Activated CD4-positive, CD25-positive, alpha-beta regulatory T cell treated with anti-CD3 and anti-CD28 coated beads, Interleukin-2, amount 50 U/mL, for 24 hours (primary cell): ENCODE measurements around the gene SPECC1.
"Not testable (repeated sequence)": the region's sequence is repeated elsewhere in the genome, so short reads cannot be mapped to it uniquely, and the experiment has no call there.

Experiments
- ATAC-seq, 2 donors: fragments of 150-1000 bp; cut with Tn5 transposase; one replicate each; pipeline ENCODE4 v1.10.0; 2021; ENCODE audit warnings: mild to moderate bottlenecking in 1 of 2, moderate library complexity in 1 of 2

The SPECC1 gene

GRCh38 chr17:20128036-20128667, 119.0 kb downstream of the SPECC1 start:
- no peak for ATAC-seq

GRCh38 chr17:20133517-20133916, 124.4 kb downstream of the SPECC1 start:
- no peak for ATAC-seq

GRCh38 chr17:20141198-20141972, 132.2 kb downstream of the SPECC1 start:
- ATAC-seq, result no peak

GRCh38 chr17:20142268-20142667, 133.1 kb downstream of the SPECC1 start:
- no peak for ATAC-seq

GRCh38 chr17:20143740-20144139, 134.6 kb downstream of the SPECC1 start:
- ATAC-seq, result no peak

GRCh38 chr17:20145567-20145966, 136.4 kb downstream of the SPECC1 start:
- no peak for ATAC-seq

- ATAC-seq, result no peak
Measured at GRCh38 chr17:20149251-20149650, 140.1 kb downstream of the SPECC1 start.

- no peak for ATAC-seq
Measured at GRCh38 chr17:20151174-20151573, 142.0 kb downstream of the SPECC1 start.

GRCh38 chr17:20153231-20153630, 144.1 kb downstream of the SPECC1 start:
- no peak for ATAC-seq

GRCh38 chr17:20154286-20155000, 145.3 kb downstream of the SPECC1 start:
- no peak for ATAC-seq

- peak; percentile 92 to 93 for ATAC-seq
Measured at GRCh38 chr17:20155258-20156195, 146.4 kb downstream of the SPECC1 start.

GRCh38 chr17:20156196-20157000, 147.2 kb downstream of the SPECC1 start:
- peak in 1 of 2 donors; percentile 2 for ATAC-seq

- no peak for ATAC-seq
Measured at GRCh38 chr17:20157001-20157310, 147.8 kb downstream of the SPECC1 start.

- no peak for ATAC-seq
Measured at GRCh38 chr17:20158580-20158979, 149.4 kb downstream of the SPECC1 start.

GRCh38 chr17:20159406-20160069, 150.4 kb downstream of the SPECC1 start:
- ATAC-seq, result no peak

- ATAC-seq, result not testable (repeated sequence)
Measured at GRCh38 chr17:20165516-20165915, 156.4 kb downstream of the SPECC1 start.

- ATAC-seq, result no peak
Measured at GRCh38 chr17:20170085-20170484, 160.9 kb downstream of the SPECC1 start.

GRCh38 chr17:20171741-20172365, 162.7 kb downstream of the SPECC1 start:
- ATAC-seq, result no peak

- ATAC-seq, result no peak
Measured at GRCh38 chr17:20172376-20172775, 163.2 kb downstream of the SPECC1 start.

- no peak for ATAC-seq
Measured at GRCh38 chr17:20173091-20173490, 163.9 kb downstream of the SPECC1 start.
